NCI-H2196 treated with DMSO at 0.1 percent for 48 hours (cell line): Measurements from ENCODE around the gene NAXD.
"Not testable (repeated sequence)": the region's sequence is repeated elsewhere in the genome, so short reads cannot be mapped to it uniquely, and the experiment has no call there.

Source experiments
- DNase-seq: peaks from one replicate; lab custom pipeline; 2025; ENCODE audit not compliant: unreplicated experiment; lab: John Stamatoyannopoulos, UW

NAXD gene

GRCh38 chr13:110615322-110616102, at the start of gene NAXD:
NAXD (plus strand) TSS chr13:110615545; CDS start chr13:110615602, 57 bp downstream.
- DNase-seq = peak; percentile 64

- DNase-seq = no peak
Measured at GRCh38 chr13:110566171-110566570, 49.2 kb upstream of the NAXD start.

GRCh38 chr13:110568612-110569011, 46.7 kb upstream of the NAXD start:
- no peak for DNase-seq

GRCh38 chr13:110569962-110570361, 45.4 kb upstream of the NAXD start:
- DNase-seq = not testable (repeated sequence)

GRCh38 chr13:110570886-110571285, 44.5 kb upstream of the NAXD start:
- no peak for DNase-seq

- no peak for DNase-seq
Measured at GRCh38 chr13:110571896-110572777, 43.2 kb upstream of the NAXD start.

- no peak for DNase-seq
Measured at GRCh38 chr13:110572778-110573118, 42.6 kb upstream of the NAXD start.

GRCh38 chr13:110574161-110574560, 41.2 kb upstream of the NAXD start:
- DNase-seq = no peak

GRCh38 chr13:110575322-110576069, 39.8 kb upstream of the NAXD start:
- DNase-seq = peak; percentile 41

GRCh38 chr13:110576070-110576394, 39.3 kb upstream of the NAXD start:
- DNase-seq = no peak

GRCh38 chr13:110576736-110577476, 38.4 kb upstream of the NAXD start:
- no peak for DNase-seq

- no peak for DNase-seq
Measured at GRCh38 chr13:110578363-110578762, 37.0 kb upstream of the NAXD start.

- DNase-seq = no peak
Measured at GRCh38 chr13:110580800-110581199, 34.5 kb upstream of the NAXD start.

- no peak for DNase-seq
Measured at GRCh38 chr13:110581506-110582185, 33.7 kb upstream of the NAXD start.

GRCh38 chr13:110582421-110582954, 32.9 kb upstream of the NAXD start:
- no peak for DNase-seq

GRCh38 chr13:110583178-110583865, 32.0 kb upstream of the NAXD start:
- no peak for DNase-seq

- DNase-seq = no peak
Measured at GRCh38 chr13:110589793-110590390, 25.5 kb upstream of the NAXD start.

- DNase-seq = no peak
Measured at GRCh38 chr13:110590577-110590976, 24.8 kb upstream of the NAXD start.

GRCh38 chr13:110592665-110593064, 22.7 kb upstream of the NAXD start:
- no peak for DNase-seq
